Mucosa of stomach (tissue), 1 donor: ENCODE measurements around the gene SLC7A10.

Experiments used
- H3K27me3 ChIP-seq: one replicate; pipeline ENCODE4 v1.7.0; 2013; ENCODE audit warnings: mild to moderate bottlenecking, low read length; ENCODE audit not compliant: control insufficient read depth, insufficient read depth
- H3K36me3 ChIP-seq: one replicate; pipeline ENCODE4 v1.7.0; 2013; ENCODE audit warnings: low read length; ENCODE audit not compliant: control insufficient read depth, insufficient read depth
- H3K4me1 ChIP-seq: one replicate; pipeline ENCODE4 v1.7.0; 2013; ENCODE audit warnings: mild to moderate bottlenecking, low read length; ENCODE audit not compliant: control insufficient read depth, insufficient read depth
- H3K4me3 ChIP-seq: one replicate; pipeline ENCODE4 v1.7.0; 2013; ENCODE audit warnings: low read length
- H3K9ac ChIP-seq: one replicate; pipeline ENCODE4 v1.7.0; 2013; ENCODE audit warnings: mild to moderate bottlenecking, low read length, moderate library complexity
- H3K9me3 ChIP-seq: one replicate; pipeline ENCODE4 v1.7.0; 2013; ENCODE audit warnings: mild to moderate bottlenecking, low read length, moderate library complexity; ENCODE audit not compliant: control insufficient read depth
- donor health status: Pancreatic carcinoma.

SLC7A10 gene

GRCh38 chr19:33207040-33207620 lies 18.5 kb downstream of the SLC7A10 start:
- Histone ChIP-seq H3K4me1 (no peaks in the 10 kb centered on the region), H3K9me3 (no peaks in the 10 kb centered on the region), H3K9ac (no peak overlapping the region), H3K36me3 (no peaks in the 10 kb centered on the region), H3K4me3 (no peak overlapping the region), H3K27me3 (no peaks in the 10 kb centered on the region)

GRCh38 chr19:33206261-33207039 lies 19.2 kb downstream of the SLC7A10 start:
- no peaks in the 10 kb centered on the region for H3K4me1 ChIP-seq
- no peaks in the 10 kb centered on the region for H3K36me3 ChIP-seq
- H3K9ac ChIP-seq = no peak overlapping the region
- no peaks in the 10 kb centered on the region for H3K27me3 ChIP-seq
- H3K4me3 ChIP-seq = no peak overlapping the region
- H3K9me3 ChIP-seq = no peaks in the 10 kb centered on the region

GRCh38 chr19:33205531-33206260 lies 20.0 kb downstream of the SLC7A10 start:
- Histone ChIP-seq H3K36me3 (no peaks in the 10 kb centered on the region), H3K9me3 (no peaks in the 10 kb centered on the region), H3K4me1 (no peaks in the 10 kb centered on the region), H3K27me3 (no peaks in the 10 kb centered on the region), H3K4me3 (no peak overlapping the region), H3K9ac (no peak overlapping the region)

DNA sequence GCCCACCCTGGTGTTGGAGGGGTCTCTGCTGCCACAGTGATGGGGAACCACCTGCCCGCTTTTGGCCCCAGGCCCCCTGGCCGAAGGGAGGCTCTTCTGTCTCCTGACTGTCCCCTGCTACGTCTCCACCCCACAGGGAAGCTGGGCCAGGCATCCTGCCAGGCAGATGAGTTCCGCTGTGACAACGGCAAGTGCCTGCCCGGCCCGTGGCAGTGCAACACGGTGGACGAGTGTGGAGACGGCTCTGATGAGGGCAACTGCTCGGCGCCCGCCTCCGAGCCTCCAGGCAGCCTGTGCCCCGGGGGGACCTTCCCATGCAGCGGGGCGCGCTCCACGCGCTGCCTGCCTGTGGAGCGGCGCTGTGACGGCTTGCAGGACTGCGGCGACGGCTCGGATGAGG lies 20.5 kb downstream of the SLC7A10 start:
- Histone ChIP-seq H3K27me3 (no peaks in the 10 kb centered on the region), H3K9ac (no peak overlapping the region), H3K4me1 (no peaks in the 10 kb centered on the region), H3K36me3 (no peaks in the 10 kb centered on the region), H3K4me3 (no peak overlapping the region), H3K9me3 (no peaks in the 10 kb centered on the region)

GRCh38 chr19:33204136-33204973 lies 21.3 kb downstream of the SLC7A10 start:
- Histone ChIP-seq H3K36me3 (no peaks in the 10 kb centered on the region), H3K27me3 (no peaks in the 10 kb centered on the region), H3K4me3 (no peak overlapping the region), H3K9ac (no peak overlapping the region), H3K9me3 (no peaks in the 10 kb centered on the region), H3K4me1 (no peaks in the 10 kb centered on the region)

DNA sequence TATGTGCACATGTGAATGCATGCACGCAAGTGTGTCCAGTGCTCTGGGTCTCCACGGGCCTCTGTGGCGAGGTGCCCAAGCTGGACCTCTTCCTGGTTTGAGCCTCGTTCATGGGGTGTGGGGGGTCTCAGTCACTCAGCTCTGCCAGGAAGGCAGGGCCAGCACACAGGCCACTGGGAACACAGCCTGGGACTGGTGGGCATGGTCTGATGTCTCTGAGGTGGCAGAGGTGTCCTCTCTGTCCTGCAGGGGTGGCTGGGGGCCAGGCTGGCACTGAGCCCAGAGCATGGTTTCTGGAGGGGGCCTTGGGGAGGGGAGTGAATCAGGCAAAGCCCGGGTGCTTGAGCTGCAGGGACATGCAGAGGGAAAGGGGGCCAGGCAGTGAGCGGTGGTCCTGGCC lies 22.1 kb downstream of the SLC7A10 start:
- no peak overlapping the region for H3K4me3 ChIP-seq
- H3K4me1 ChIP-seq = no peaks in the 10 kb centered on the region
- H3K36me3 ChIP-seq = no peaks in the 10 kb centered on the region
- H3K27me3 ChIP-seq = no peaks in the 10 kb centered on the region
- H3K9ac ChIP-seq = no peak overlapping the region
- no peaks in the 10 kb centered on the region for H3K9me3 ChIP-seq

- Histone ChIP-seq H3K4me1 (no peaks in the 10 kb centered on the region), H3K27me3 (no peaks in the 10 kb centered on the region), H3K36me3 (no peaks in the 10 kb centered on the region), H3K4me3 (no peak overlapping the region), H3K9ac (no peak overlapping the region), H3K9me3 (no peaks in the 10 kb centered on the region)
Measured at GRCh38 chr19:33202546-33203507, 22.8 kb downstream of the SLC7A10 start.

GRCh38 chr19:33201886-33202545 lies 23.6 kb downstream of the SLC7A10 start:
- Histone ChIP-seq H3K36me3 (no peaks in the 10 kb centered on the region), H3K9ac (no peak overlapping the region), H3K4me3 (no peak overlapping the region), H3K4me1 (no peaks in the 10 kb centered on the region), H3K27me3 (no peaks in the 10 kb centered on the region), H3K9me3 (no peaks in the 10 kb centered on the region)

DNA sequence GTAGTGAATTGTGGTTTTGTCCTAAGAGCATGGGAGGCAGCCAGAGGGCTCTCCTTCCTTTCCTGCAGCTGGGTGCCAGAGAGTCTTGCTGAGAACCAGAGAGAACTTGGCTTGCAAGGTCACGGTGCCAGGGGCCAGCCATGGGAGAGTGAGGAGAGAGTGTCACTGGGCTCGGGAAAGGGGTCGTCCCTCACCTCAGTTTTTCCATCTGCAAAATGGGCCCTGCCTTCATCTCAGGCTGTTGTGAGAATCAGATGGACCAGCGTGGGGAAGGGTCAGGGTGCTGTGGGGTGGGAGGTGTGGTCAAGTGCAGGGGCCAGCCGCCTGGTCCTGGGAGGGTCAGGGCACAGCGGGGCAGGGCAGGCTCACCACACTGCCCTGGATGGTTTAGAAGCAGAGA lies 24.2 kb downstream of the SLC7A10 start:
- Histone ChIP-seq H3K9me3 (no peaks in the 10 kb centered on the region), H3K4me1 (no peaks in the 10 kb centered on the region), H3K36me3 (no peaks in the 10 kb centered on the region), H3K9ac (no peak overlapping the region), H3K27me3 (no peaks in the 10 kb centered on the region), H3K4me3 (no peak overlapping the region)

GRCh38 chr19:33199441-33200265 lies 26.0 kb downstream of the SLC7A10 start:
- no peaks in the 10 kb centered on the region for H3K27me3 ChIP-seq
- H3K4me3 ChIP-seq = no peak overlapping the region
- no peaks in the 10 kb centered on the region for H3K9me3 ChIP-seq
- no peak overlapping the region for H3K9ac ChIP-seq
- no peaks in the 10 kb centered on the region for H3K4me1 ChIP-seq
- H3K36me3 ChIP-seq = no peaks in the 10 kb centered on the region
